ENCODE data around the gene NPAS3. TPM values are rescaled to one million over a fixed set of nuclear protein-coding genes. Genes with fewer than 3 reads are reported as not detected.

Gene NPAS3
- total RNA-seq, 1 experiment from 2014 or later, result not detected

GRCh38 chr14:33726685-33727084, 788.0 kb downstream of the NPAS3 start:
- Histone ChIP-seq H3K27ac (ENCODE audit: low read depth, low read length) (no peak overlapping the region), H2AFZ (ENCODE audit: low read depth, low read length, poor library complexity, severe bottlenecking) (no peak overlapping the region), H3K9me2 (ENCODE audit: insufficient read depth) (no peaks in the 10 kb centered on the region), H3K4me3 (replicated peaks in 1 of 2; ENCODE audit: low read depth in 1 of 2, low read length in 2 of 2) (no peak overlapping the region), H3K79me2 (ENCODE audit: insufficient read depth, low read length) (no peaks in the 10 kb centered on the region), H4K20me1 (ENCODE audit: insufficient read depth) (no peaks in the 10 kb centered on the region), H3K4me1 (ENCODE audit: control insufficient read depth in 1 of 2, insufficient read depth in 2 of 2, low read length in 2 of 2) (no peaks in the 10 kb centered on the region), H3K27me3 (ENCODE audit: insufficient read depth, low read length) (peaks cover 22% of the 10 kb centered on the region), H3K9ac (ENCODE audit: low read length) (no peak overlapping the region), H3K9me3 (ENCODE audit: control insufficient read depth in 1 of 2, insufficient read depth in 1 of 2, low read depth in 1 of 2, low read length in 2 of 2) (no peaks in the 10 kb centered on the region), H3K36me3 (ENCODE audit: control insufficient read depth in 1 of 2, insufficient read depth in 2 of 2, low read length in 2 of 2) (no peaks in the 10 kb centered on the region), H3K4me2 (ENCODE audit: low read length) (no peak overlapping the region)
- ChIA-PET POLR2A (no interaction called here), RAD21 (ENCODE audit: low non-redundant PET in 1 of 2, low total read pairs in 2 of 2, uncharacterized antibody in 2 of 2, unreplicated experiment in 2 of 2) (no interaction called here), CTCF (no interaction called here)
- ATAC-seq (no peak), DNase-seq (ENCODE audit: low read depth, low spot score) (no peak)
- TF ChIP-seq ATF3 (IDR thresholded peaks at IDR 0.05), result no peak
- no peak for TF ChIP-seq JUND (IDR thresholded peaks at IDR 0.05)
- no peak for TF ChIP-seq CBX3 (IDR thresholded peaks at IDR 0.05; ENCODE audit: low read depth)
- TF ChIP-seq YY1 (IDR thresholded peaks at IDR 0.05; ENCODE audit: extremely low read depth, insufficient replicate concordance, low read depth, low read length), result no peak
- TF ChIP-seq SRF (IDR thresholded peaks at IDR 0.05; ENCODE audit: low read depth), result no peak
- TF ChIP-seq, protein P1, sequence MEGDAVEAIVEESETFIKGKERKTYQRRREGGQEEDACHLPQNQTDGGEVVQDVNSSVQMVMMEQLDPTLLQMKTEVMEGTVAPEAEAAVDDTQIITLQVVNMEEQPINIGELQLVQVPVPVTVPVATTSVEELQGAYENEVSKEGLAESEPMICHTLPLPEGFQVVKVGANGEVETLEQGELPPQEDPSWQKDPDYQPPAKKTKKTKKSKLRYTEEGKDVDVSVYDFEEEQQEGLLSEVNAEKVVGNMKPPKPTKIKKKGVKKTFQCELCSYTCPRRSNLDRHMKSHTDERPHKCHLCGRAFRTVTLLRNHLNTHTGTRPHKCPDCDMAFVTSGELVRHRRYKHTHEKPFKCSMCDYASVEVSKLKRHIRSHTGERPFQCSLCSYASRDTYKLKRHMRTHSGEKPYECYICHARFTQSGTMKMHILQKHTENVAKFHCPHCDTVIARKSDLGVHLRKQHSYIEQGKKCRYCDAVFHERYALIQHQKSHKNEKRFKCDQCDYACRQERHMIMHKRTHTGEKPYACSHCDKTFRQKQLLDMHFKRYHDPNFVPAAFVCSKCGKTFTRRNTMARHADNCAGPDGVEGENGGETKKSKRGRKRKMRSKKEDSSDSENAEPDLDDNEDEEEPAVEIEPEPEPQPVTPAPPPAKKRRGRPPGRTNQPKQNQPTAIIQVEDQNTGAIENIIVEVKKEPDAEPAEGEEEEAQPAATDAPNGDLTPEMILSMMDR (IDR thresholded peaks at IDR 0.05 in 2 of 3, conservative IDR thresholded peaks at IDR 0.05 in 1 of 3; ENCODE audit: borderline replicate concordance in 1 of 3, insufficient read depth in 1 of 3, low read depth in 2 of 3, low read length in 2 of 3), result no peak
- TF ChIP-seq ZNF274 (IDR thresholded peaks at IDR 0.05; ENCODE audit: low read depth, low read length), result no peak
- no peak for TF ChIP-seq ZFX (IDR thresholded peaks at IDR 0.05)
- TF ChIP-seq, protein P2, sequence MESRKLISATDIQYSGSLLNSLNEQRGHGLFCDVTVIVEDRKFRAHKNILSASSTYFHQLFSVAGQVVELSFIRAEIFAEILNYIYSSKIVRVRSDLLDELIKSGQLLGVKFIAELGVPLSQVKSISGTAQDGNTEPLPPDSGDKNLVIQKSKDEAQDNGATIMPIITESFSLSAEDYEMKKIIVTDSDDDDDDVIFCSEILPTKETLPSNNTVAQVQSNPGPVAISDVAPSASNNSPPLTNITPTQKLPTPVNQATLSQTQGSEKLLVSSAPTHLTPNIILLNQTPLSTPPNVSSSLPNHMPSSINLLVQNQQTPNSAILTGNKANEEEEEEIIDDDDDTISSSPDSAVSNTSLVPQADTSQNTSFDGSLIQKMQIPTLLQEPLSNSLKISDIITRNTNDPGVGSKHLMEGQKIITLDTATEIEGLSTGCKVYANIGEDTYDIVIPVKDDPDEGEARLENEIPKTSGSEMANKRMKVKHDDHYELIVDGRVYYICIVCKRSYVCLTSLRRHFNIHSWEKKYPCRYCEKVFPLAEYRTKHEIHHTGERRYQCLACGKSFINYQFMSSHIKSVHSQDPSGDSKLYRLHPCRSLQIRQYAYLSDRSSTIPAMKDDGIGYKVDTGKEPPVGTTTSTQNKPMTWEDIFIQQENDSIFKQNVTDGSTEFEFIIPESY (IDR thresholded peaks at IDR 0.05; ENCODE audit: extremely low read depth, insufficient replicate concordance, low read length), result no peak
- TF ChIP-seq EZH2phosphoT487 (IDR thresholded peaks at IDR 0.05; ENCODE audit: borderline replicate concordance), result no peak
- TF ChIP-seq, protein P3, sequence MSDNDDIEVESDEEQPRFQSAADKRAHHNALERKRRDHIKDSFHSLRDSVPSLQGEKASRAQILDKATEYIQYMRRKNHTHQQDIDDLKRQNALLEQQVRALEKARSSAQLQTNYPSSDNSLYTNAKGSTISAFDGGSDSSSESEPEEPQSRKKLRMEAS (IDR thresholded peaks at IDR 0.05), result no peak
- no peak for TF ChIP-seq EGR1 (IDR thresholded peaks at IDR 0.05; ENCODE audit: low read depth)
- no TSS peak for BruUV-seq (replicated peaks)
- intact Hi-C loops (cut with micrococcal nuclease), result no loop called here
